WTC11 (cell line): ENCODE measurements around the gene RFX6. TPM values are rescaled to one million over a fixed set of nuclear protein-coding genes. Genes with fewer than 3 reads are reported as not detected.

Experiments
- ATAC-seq: fragments of 200-7000 bp; cut with Tn5 transposase; 2 replicates; pipeline ENCODE4 v1.10.0; 2021; ENCODE audit warnings: mild to moderate bottlenecking, moderate library complexity
- CTCF ChIA-PET: fragments of 300-600 bp; sonication (Branson Sonifier 250); formaldehyde crosslinking; loops from one replicate; lab custom pipeline; 2021; ENCODE audit warnings: antibody characterized with exemption; lab: Charles Lee
- POLR2A ChIA-PET: fragments of 350-600 bp; sonication (Branson Sonifier 250); formaldehyde crosslinking; loops from one replicate; lab custom pipeline; 2021; ENCODE audit warnings: antibody characterized with exemption; lab: Charles Lee
- DNase-seq: peaks from one replicate; pipeline ENCODE4 v3.0.0; 2021; ENCODE audit warnings: low spot score
- H3K27ac Mint-ChIP-seq: 2 replicates; pipeline ENCODE4 v1.8.0; 2021; ENCODE audit warnings: mixed read lengths
- H3K27me3 Mint-ChIP-seq: 2 replicates; pipeline ENCODE4 v1.8.0; 2021; ENCODE audit warnings: low read depth, mild to moderate bottlenecking, moderate library complexity, mixed read lengths
- H3K36me3 Mint-ChIP-seq: 2 replicates; pipeline ENCODE4 v1.8.0; 2021; ENCODE audit warnings: mixed read lengths
- H3K4me1 Mint-ChIP-seq: 2 replicates; pipeline ENCODE4 v1.8.0; 2022; ENCODE audit warnings: mixed read lengths
- H3K4me3 Mint-ChIP-seq: 2 replicates; pipeline ENCODE4 v1.8.0; 2021; ENCODE audit warnings: mild to moderate bottlenecking, moderate library complexity, mixed read lengths
- H3K9me3 Mint-ChIP-seq: 2 replicates; pipeline ENCODE4 v1.8.0; 2021; ENCODE audit warnings: mixed read lengths
- ATF1 ChIP-seq: sonication (generic); formaldehyde crosslinking; IDR thresholded peaks from 2 replicates; pipeline ENCODE4 v1.8.1; 2023; ENCODE audit warnings: mild to moderate bottlenecking, moderate library complexity, missing genetic modification reagents
- ESRRA ChIP-seq: sonication (generic); formaldehyde crosslinking; IDR thresholded peaks from 2 replicates; pipeline ENCODE4 v1.8.1; 2022; ENCODE audit warnings: mild to moderate bottlenecking, missing genetic modification reagents, borderline replicate concordance
- ETV6 ChIP-seq: sonication (generic); formaldehyde crosslinking; IDR thresholded peaks from 2 replicates; pipeline ENCODE4 v1.8.1; 2022; ENCODE audit warnings: mild to moderate bottlenecking, missing genetic modification reagents
- FOXJ3 ChIP-seq: sonication (generic); formaldehyde crosslinking; IDR thresholded peaks from 2 replicates; pipeline ENCODE4 v1.9.0; 2021; ENCODE audit warnings: missing genetic modification reagents, mild to moderate bottlenecking, borderline replicate concordance
- GTF2I ChIP-seq: fragments of 250-450 bp; sonication (Bioruptor Pico); conservative IDR thresholded peaks from 2 replicates; pipeline ENCODE4 v1.4.0; 2021; ENCODE audit warnings: mild to moderate bottlenecking
- HMGA2 ChIP-seq: fragments of 250-450 bp; sonication (Bioruptor Pico); IDR thresholded peaks from 2 replicates; pipeline ENCODE4 v1.4.0; 2021; ENCODE audit warnings: mild to moderate bottlenecking, moderate library complexity
- PRRX2 ChIP-seq: fragments of 250-450 bp; sonication (Bioruptor Pico); IDR thresholded peaks from 2 replicates; pipeline ENCODE4 v1.8.0; 2021; ENCODE audit warnings: mild to moderate bottlenecking
- SP1 ChIP-seq: sonication (generic); formaldehyde crosslinking; conservative IDR thresholded peaks from 2 replicates; pipeline ENCODE4 v1.8.1; 2022; ENCODE audit warnings: missing genetic modification reagents
- ZNF416 ChIP-seq: fragments of 250-450 bp; sonication (Bioruptor Pico); IDR thresholded peaks from 2 replicates; pipeline ENCODE4 v1.9.0; 2021; ENCODE audit warnings: mild to moderate bottlenecking, inconsistent platforms
- ZNF423 ChIP-seq: fragments of 250-450 bp; sonication (Bioruptor Pico); IDR thresholded peaks from 2 replicates; pipeline ENCODE4 v2.1.2; 2022; ENCODE audit warnings: mild to moderate bottlenecking, moderate library complexity
- total RNA-seq: library from RNA; stranded (reverse); gene quantifications from 3 replicates; pipeline ENCODE4 v1.2.3, GENCODE V29; 2021
- TF ChIP-seq, protein P1 (sequence below): fragments of 250-450 bp; sonication (Bioruptor Pico); IDR thresholded peaks from 2 replicates; pipeline ENCODE4 v1.8.0; 2021; ENCODE audit warnings: mild to moderate bottlenecking
- TF ChIP-seq, protein P2 (sequence below): fragments of 200-600 bp; IDR thresholded peaks from 2 replicates; pipeline ENCODE4 v1.8.0; 2022; ENCODE audit warnings: antibody characterized with exemption
- TF ChIP-seq, protein P3 (sequence below): sonication (generic); formaldehyde crosslinking; IDR thresholded peaks from 2 replicates; pipeline ENCODE4 v1.8.0; 2023; ENCODE audit warnings: mild to moderate bottlenecking, missing genetic modification reagents
- TF ChIP-seq, protein P4 (sequence below): sonication (generic); formaldehyde crosslinking; IDR thresholded peaks from 2 replicates; pipeline ENCODE4 v1.8.0; 2022; ENCODE audit warnings: mild to moderate bottlenecking, missing genetic modification reagents
- TF ChIP-seq, protein P5 (sequence below): sonication (generic); formaldehyde crosslinking; IDR thresholded peaks from 2 replicates; pipeline ENCODE4 v1.8.1; 2023; ENCODE audit warnings: mild to moderate bottlenecking, missing genetic modification reagents
- TF ChIP-seq, protein P6 (sequence below): sonication (generic); formaldehyde crosslinking; IDR thresholded peaks from 2 replicates; pipeline ENCODE4 v1.8.0; 2022; ENCODE audit warnings: mild to moderate bottlenecking, missing genetic modification reagents
- TF ChIP-seq, protein P7 (sequence below): sonication (generic); formaldehyde crosslinking; IDR thresholded peaks from 2 replicates; pipeline ENCODE4 v1.8.0; 2023; ENCODE audit warnings: missing genetic modification reagents, mild to moderate bottlenecking, borderline replicate concordance

The RFX6 gene
- total RNA-seq, 1 experiment from 2014 or later: not detected

DNA sequence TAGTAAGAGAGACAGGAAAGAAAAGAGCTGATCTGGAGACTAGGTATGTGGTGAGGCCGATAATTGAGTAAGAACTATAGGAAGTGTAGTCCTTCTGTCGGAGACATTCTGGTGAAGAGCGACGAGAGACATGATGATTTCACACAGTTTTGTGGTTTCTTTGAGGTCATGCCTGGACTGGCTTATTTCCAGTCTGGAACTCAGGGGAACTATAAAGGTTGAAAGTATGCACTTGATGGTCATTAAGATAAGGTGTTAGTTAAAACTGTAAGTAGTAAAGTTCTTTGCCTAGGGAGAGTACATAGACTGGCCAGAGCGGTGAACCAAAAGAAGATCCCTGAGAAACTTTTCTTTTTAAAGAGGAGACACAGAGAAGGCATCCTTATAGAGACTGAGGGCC is 68.8 kb downstream of the RFX6 start:
- no peaks in the 10 kb centered on the region for H3K9me3 Mint-ChIP-seq
- H3K27ac Mint-ChIP-seq: no peak overlapping the region
- no peaks in the 10 kb centered on the region for H3K36me3 Mint-ChIP-seq
- TF ChIP-seq, protein P1, sequence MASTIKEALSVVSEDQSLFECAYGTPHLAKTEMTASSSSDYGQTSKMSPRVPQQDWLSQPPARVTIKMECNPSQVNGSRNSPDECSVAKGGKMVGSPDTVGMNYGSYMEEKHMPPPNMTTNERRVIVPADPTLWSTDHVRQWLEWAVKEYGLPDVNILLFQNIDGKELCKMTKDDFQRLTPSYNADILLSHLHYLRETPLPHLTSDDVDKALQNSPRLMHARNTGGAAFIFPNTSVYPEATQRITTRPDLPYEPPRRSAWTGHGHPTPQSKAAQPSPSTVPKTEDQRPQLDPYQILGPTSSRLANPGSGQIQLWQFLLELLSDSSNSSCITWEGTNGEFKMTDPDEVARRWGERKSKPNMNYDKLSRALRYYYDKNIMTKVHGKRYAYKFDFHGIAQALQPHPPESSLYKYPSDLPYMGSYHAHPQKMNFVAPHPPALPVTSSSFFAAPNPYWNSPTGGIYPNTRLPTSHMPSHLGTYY: no peak
- TF ChIP-seq, protein P2, sequence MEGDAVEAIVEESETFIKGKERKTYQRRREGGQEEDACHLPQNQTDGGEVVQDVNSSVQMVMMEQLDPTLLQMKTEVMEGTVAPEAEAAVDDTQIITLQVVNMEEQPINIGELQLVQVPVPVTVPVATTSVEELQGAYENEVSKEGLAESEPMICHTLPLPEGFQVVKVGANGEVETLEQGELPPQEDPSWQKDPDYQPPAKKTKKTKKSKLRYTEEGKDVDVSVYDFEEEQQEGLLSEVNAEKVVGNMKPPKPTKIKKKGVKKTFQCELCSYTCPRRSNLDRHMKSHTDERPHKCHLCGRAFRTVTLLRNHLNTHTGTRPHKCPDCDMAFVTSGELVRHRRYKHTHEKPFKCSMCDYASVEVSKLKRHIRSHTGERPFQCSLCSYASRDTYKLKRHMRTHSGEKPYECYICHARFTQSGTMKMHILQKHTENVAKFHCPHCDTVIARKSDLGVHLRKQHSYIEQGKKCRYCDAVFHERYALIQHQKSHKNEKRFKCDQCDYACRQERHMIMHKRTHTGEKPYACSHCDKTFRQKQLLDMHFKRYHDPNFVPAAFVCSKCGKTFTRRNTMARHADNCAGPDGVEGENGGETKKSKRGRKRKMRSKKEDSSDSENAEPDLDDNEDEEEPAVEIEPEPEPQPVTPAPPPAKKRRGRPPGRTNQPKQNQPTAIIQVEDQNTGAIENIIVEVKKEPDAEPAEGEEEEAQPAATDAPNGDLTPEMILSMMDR: no peak
- no peak for TF ChIP-seq GTF2I (CRISPR knock-in tag)
- no peak for TF ChIP-seq SP1 (CRISPR knock-in tag)
- TF ChIP-seq, protein P3, sequence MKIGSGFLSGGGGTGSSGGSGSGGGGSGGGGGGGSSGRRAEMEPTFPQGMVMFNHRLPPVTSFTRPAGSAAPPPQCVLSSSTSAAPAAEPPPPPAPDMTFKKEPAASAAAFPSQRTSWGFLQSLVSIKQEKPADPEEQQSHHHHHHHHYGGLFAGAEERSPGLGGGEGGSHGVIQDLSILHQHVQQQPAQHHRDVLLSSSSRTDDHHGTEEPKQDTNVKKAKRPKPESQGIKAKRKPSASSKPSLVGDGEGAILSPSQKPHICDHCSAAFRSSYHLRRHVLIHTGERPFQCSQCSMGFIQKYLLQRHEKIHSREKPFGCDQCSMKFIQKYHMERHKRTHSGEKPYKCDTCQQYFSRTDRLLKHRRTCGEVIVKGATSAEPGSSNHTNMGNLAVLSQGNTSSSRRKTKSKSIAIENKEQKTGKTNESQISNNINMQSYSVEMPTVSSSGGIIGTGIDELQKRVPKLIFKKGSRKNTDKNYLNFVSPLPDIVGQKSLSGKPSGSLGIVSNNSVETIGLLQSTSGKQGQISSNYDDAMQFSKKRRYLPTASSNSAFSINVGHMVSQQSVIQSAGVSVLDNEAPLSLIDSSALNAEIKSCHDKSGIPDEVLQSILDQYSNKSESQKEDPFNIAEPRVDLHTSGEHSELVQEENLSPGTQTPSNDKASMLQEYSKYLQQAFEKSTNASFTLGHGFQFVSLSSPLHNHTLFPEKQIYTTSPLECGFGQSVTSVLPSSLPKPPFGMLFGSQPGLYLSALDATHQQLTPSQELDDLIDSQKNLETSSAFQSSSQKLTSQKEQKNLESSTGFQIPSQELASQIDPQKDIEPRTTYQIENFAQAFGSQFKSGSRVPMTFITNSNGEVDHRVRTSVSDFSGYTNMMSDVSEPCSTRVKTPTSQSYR (CRISPR knock-in tag): no peak
- TF ChIP-seq, protein P4, sequence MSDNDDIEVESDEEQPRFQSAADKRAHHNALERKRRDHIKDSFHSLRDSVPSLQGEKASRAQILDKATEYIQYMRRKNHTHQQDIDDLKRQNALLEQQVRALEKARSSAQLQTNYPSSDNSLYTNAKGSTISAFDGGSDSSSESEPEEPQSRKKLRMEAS (CRISPR knock-in tag): no peak
- no peak for TF ChIP-seq FOXJ3 (CRISPR knock-in tag)
- no peak for TF ChIP-seq ATF1 (CRISPR knock-in tag)
- TF ChIP-seq, protein P5, sequence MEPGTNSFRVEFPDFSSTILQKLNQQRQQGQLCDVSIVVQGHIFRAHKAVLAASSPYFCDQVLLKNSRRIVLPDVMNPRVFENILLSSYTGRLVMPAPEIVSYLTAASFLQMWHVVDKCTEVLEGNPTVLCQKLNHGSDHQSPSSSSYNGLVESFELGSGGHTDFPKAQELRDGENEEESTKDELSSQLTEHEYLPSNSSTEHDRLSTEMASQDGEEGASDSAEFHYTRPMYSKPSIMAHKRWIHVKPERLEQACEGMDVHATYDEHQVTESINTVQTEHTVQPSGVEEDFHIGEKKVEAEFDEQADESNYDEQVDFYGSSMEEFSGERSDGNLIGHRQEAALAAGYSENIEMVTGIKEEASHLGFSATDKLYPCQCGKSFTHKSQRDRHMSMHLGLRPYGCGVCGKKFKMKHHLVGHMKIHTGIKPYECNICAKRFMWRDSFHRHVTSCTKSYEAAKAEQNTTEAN (CRISPR knock-in tag): no peak
- TF ChIP-seq ZNF416 (CRISPR knock-in tag): no peak
- TF ChIP-seq ESRRA (CRISPR knock-in tag): no peak
- TF ChIP-seq, protein P6, sequence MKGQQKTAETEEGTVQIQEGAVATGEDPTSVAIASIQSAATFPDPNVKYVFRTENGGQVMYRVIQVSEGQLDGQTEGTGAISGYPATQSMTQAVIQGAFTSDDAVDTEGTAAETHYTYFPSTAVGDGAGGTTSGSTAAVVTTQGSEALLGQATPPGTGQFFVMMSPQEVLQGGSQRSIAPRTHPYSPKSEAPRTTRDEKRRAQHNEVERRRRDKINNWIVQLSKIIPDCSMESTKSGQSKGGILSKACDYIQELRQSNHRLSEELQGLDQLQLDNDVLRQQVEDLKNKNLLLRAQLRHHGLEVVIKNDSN (CRISPR knock-in tag): no peak
- no peak for TF ChIP-seq ETV6
- no peak for TF ChIP-seq PRRX2 (CRISPR knock-in tag)
- TF ChIP-seq, protein P7, sequence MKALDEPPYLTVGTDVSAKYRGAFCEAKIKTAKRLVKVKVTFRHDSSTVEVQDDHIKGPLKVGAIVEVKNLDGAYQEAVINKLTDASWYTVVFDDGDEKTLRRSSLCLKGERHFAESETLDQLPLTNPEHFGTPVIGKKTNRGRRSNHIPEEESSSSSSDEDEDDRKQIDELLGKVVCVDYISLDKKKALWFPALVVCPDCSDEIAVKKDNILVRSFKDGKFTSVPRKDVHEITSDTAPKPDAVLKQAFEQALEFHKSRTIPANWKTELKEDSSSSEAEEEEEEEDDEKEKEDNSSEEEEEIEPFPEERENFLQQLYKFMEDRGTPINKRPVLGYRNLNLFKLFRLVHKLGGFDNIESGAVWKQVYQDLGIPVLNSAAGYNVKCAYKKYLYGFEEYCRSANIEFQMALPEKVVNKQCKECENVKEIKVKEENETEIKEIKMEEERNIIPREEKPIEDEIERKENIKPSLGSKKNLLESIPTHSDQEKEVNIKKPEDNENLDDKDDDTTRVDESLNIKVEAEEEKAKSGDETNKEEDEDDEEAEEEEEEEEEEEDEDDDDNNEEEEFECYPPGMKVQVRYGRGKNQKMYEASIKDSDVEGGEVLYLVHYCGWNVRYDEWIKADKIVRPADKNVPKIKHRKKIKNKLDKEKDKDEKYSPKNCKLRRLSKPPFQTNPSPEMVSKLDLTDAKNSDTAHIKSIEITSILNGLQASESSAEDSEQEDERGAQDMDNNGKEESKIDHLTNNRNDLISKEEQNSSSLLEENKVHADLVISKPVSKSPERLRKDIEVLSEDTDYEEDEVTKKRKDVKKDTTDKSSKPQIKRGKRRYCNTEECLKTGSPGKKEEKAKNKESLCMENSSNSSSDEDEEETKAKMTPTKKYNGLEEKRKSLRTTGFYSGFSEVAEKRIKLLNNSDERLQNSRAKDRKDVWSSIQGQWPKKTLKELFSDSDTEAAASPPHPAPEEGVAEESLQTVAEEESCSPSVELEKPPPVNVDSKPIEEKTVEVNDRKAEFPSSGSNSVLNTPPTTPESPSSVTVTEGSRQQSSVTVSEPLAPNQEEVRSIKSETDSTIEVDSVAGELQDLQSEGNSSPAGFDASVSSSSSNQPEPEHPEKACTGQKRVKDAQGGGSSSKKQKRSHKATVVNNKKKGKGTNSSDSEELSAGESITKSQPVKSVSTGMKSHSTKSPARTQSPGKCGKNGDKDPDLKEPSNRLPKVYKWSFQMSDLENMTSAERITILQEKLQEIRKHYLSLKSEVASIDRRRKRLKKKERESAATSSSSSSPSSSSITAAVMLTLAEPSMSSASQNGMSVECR (CRISPR knock-in tag): no peak
- no peak for TF ChIP-seq ZNF423
- no peak for TF ChIP-seq HMGA2
- POLR2A ChIA-PET: no interaction called here
- H3K4me3 Mint-ChIP-seq: no peak overlapping the region
- no peaks in the 10 kb centered on the region for H3K27me3 Mint-ChIP-seq
- DNase-seq: no peak
- ATAC-seq: no peak
- H3K4me1 Mint-ChIP-seq: peaks cover 14% of the 10 kb centered on the region
- CTCF ChIA-PET: no interaction called here
